ENCODE measurements around the gene FADS6.
"Not testable (repeated sequence)": the region's sequence is repeated elsewhere in the genome, so short reads cannot be mapped to it uniquely, and the experiment has no call there.

GRCh38 chr17:74906214-74906793 lies 12.9 kb upstream of the FADS6 start:
- TF ChIP-seq CTCF (IDR thresholded peaks at IDR 0.05); ZFX (IDR thresholded peaks at IDR 0.05; ENCODE audit: borderline replicate concordance): not testable (repeated sequence)
